GM20431 (cell line): ENCODE measurements around the gene ZSCAN16.
"Not testable (repeated sequence)": the region's sequence is repeated elsewhere in the genome, so short reads cannot be mapped to it uniquely, and the experiment has no call there.

ENCODE experiments used
- in situ Hi-C: fragments of 300-500 bp; cut with MseI, MboI; formaldehyde crosslinking; loops from one replicate; pipeline ENCODE4 v1.15.0; 2020; ENCODE audit warnings: low sequenced_read_pairs; ENCODE audit not compliant: unreplicated experiment

The ZSCAN16 gene

DNA sequence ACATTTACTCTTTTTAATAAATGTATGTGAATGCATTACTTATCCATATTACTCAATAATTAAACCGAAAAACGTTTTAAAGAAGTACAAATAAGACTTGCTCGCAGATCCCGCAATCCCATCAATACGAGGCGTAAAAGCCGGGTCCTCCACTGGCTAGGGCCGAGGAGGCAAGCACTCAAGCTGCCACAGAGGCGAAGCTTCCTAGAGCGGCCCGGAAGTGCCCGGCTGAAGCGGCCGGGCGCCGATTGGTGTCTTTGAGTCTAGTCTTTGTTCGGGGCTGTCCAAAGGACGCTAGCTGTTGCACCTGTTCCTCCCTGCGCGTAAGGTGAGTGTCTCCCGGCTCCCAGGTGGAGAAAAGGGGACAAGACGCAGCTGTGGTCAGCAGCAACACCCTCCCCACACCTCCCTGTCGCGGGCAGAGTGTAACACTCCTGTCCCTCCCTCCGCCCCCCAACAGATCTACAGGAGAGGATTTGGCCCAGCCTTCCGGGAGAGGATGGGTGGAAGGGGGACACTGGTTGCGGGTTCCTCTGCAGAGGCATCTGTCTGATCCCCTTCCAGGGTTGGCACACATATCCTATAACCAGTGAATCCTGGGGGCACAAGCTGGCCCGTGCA lies at the start of gene ZSCAN16:
TSS of gene ZSCAN16 (plus strand) at position 260 of the 621 bp plus-strand sequence. CDS start 835 bp downstream, outside the sequence.
- in situ Hi-C loops = no loop called here

DNA sequence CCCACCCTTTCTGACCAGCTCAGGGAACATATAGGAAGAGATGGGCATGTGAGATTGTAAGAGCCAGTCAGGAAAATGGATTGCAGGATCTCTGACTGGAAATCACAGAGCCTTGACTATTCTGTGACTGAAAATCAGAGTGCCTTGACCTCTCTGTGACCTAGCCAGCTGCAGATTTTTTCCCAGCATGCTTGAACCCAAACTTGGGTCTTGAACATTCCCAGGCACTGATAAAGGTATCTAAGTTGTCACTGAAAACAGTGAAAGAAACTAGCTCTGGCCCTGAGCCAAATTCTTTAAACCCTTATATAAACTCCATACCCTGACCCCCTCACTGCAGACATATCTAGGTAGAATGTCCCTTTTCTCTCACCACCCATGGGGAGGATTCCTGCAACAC lies 46.4 kb upstream of the ZSCAN16 start:
- in situ Hi-C loops = no loop called here

DNA sequence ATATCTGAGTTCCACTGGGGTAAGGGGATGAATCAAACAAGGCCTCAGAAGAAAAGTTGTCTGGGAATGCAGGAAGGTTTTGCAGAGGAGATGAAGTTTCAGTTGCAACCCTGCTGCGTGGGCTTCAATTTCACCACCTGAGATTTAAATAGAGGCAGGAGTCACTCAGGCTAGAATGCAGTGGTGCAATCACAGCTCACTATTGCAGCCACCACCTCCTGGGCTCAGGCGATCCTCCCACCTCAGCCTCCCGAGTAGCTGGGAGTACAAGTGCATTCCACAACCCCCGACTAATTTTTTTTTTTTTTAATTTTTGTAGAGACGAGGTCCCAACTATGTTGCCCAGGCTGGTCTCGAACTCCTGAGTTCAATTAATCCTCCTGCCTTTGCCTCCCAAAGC lies 45.6 kb upstream of the ZSCAN16 start:
- in situ Hi-C loops = no loop called here

DNA sequence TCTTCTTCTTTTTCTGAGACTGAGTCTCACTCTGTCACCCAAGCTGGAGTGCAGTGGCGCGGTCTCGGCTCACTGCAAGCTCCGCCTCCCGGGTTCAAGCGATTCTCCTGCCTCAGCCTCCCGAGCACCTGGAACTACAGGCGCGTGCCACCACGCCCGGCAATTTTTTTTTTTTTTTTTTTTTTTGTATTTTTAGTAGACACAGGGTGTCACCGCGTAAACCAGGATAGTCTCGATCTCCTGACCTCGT lies 44.1 kb upstream of the ZSCAN16 start, which contains the start of gene ZNF165:
TSS of gene ZNF165 (plus strand) at position 188 of the 250 bp plus-strand sequence. CDS start 4,913 bp downstream, outside the sequence.
- in situ Hi-C loops = not testable (repeated sequence)

DNA sequence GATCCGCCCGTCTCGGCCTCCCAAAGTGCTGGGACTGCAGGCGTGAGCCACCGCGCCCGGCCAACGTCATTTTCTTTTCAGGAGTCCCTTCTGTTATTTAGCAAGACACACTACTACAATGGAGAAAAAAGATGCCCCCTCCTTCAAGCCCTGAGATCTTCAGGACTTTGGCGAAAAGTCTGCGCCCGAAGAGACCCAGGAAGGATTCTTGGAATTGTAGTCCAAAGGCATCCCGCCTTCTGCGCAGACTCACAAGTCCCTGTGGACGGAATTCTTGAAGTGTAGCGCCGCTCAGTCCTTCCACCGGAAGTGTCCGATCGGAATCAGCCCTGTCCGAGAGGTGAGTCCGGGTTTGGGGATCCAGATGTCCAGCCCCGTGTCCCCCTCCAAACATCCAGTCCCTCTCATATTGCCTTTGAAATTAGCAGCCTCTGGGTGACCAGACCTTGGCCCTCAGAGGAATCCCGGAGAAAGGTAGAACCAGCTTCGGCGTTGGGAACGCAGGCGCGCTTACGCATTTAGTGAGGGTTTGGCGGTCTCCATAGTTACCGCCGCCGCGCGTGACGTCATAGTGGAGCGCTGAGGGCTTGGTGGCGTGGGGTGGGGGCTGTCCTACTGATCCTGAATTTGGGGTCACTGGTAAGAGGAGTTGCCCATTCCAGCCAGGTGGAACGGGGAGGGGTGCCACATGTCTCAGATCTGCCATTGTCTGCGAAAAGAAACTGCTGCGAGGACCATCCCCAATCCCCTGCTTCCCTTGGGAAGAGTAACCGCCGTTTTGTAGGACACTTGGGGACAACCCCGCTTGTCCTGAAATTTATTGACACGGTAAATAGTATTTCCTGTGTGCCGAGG lies 43.6 kb upstream of the ZSCAN16 start:
- in situ Hi-C loops = no loop called here

DNA sequence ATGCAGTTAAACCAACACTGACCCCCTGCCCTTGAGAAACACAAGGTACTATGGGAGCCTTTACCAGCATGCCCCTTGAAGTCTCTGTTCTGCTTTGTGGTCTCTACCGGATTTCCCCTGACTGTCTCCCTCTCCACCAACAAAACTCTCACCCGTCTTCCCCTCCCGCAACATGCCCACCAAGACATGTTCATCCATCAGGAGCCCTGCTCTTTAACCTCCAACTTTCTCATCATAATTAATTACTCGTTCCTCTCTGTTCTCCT lies 43.0 kb upstream of the ZSCAN16 start:
- in situ Hi-C loops = no loop called here

DNA sequence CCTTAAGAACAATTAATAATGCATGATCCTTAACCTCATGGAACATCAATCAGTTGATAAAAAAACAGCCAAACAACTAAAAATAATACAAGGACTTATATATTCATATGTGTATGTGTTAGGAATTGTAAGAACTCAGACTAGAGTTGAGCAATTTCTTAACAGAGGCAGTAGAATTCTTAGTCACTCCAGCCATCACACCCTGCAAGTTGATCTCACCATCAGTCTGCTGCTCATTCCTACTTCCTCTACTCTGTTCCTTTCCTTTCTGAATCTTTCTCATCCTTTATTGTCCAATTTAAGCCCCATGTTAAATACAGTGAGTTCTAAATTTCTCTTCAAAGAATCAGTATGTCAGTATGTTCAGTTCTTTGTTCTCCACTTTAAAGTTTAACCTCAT lies 41.5 kb upstream of the ZSCAN16 start:
- in situ Hi-C loops = no loop called here

DNA sequence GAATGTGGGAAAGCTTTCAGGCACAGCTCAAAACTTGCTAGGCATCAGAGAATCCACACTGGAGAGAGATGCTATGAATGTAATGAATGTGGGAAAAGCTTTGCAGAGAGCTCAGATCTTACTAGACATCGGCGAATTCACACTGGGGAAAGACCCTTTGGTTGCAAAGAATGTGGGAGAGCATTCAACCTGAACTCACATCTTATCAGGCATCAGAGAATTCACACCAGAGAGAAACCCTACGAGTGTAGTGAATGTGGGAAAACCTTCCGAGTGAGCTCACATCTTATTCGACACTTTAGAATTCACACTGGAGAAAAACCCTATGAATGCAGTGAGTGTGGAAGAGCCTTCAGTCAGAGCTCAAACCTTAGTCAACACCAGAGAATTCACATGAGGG lies 35.4 kb upstream of the ZSCAN16 start:
- in situ Hi-C loops = no loop called here

DNA sequence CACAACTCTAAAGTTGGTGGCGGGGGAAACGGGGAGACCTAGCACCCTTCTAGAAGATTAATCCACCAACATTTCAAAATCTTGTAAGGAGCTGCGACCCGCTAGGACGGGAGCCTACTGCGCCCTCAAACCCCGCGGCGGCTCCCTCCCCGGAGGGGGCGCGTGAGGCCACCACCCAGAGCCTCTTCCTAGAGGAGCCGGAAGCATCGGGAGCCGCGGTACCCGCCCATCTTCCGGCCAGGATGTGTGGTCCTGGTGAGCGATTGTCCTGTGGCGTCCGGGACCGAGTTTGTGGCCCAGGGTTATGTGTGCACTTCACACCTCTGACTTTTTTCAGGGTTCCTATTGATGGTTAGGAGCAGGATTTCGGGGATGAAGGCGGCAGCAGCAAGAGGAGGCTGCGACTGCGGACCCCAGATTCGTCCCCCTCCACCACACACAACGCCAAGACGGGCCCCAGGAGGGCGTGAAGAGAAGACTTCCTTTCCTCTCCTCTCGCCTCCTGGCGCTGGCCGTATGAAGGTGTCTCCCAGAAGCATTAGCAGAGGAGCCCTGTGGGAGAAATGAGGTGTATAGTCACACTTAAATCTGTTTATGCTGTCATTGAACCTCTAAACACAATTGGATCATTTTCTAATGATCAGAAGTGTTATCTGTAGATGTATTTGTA lies 33.4 kb upstream of the ZSCAN16 start:
- in situ Hi-C loops = no loop called here

DNA sequence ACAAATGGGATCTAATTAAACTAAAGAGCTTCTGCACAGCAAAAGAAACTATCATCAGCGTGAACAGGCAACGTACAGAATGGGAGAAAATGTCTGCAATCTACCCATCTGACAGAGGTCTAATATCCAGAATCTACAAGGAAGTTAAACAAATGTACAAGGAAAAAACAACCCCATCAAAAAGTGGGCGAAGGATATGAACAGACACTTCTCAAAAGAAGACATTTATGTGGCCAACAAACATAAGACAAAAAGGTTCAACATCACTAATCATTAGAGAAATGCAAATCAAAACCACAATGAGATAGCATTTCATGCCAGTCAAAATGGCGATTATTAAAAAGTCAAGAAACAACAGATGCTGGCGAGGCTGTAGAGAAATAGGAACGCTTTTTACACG lies 22.2 kb upstream of the ZSCAN16 start:
- in situ Hi-C loops = not testable (repeated sequence)

DNA sequence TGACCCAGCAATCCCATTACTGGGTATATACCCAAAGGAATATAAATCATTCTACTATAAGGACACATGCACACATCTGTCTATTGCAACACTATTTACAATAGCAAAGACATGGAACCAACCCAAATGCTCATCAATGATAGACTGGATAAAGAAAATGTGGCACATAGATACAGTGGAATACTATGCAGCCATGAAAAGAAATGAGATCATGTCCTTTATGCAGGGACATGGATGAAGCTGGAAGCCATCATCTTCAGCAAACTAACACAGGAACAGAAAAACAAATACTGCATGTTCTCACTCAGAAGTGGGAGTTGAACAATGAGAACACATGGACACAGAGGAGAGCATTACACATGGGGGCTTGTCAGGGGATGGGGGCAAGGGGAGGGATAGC lies 21.7 kb upstream of the ZSCAN16 start:
- in situ Hi-C loops = not testable (repeated sequence)

DNA sequence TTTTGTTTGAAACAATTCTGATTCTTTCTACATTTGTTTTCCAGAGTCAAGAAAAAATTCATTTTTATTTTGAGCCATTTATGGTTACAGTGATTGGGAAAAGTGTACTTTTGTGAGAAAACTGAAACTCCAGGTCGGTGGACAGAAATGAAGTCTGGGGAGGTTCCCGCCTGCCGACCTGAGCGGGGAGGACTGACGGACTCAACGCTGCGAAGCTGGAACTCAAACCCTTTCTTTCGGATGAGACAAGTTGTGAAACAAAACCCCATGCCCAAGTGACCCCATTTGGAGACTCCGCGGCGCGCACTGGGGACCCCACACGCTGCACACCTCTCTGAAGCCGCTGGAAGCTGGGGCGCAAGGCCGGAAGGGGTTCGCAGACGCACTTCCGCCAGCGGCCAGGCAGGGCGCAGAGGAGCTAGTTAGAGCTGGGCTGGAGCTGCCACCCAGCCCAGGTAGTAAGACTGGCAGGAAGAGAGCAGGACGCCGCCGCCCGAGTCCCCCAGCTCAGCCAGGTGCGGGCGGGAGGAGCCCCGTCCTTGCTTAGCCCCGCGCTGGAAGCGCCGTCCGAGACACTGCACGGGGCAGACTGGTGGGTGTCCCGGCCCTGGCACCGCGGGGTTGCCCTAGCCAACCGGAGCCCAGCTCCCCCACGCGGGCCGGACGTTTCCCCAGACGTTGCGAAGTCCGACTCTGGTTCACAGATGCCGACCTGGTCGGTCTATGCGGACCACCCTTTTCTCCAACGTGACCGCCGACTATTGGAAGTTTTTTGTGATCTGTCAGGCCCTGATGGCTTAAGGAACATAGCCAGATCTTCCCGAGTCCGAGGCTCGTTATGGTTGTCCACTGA lies 19.8 kb upstream of the ZSCAN16 start:
- in situ Hi-C loops = no loop called here

DNA sequence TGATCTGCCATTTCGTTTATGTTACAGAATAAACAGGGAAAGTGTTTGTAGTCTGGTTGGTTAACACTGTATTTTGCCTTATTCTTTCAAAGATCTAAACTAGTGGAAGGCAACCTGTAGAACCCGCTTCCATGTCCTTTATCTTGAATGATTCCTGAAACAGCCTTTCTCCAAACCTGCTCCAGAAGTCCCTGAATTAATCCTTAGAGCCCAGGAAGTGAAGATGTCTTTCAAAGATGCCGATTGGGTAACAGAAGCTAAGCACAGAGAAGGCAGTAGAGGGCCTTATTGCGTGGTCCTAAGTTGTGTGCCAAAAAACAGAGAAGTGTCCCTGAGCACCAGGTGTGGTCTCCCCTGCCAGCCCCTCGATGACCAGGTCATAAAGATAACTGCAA lies 19.2 kb upstream of the ZSCAN16 start:
- in situ Hi-C loops = no loop called here

DNA sequence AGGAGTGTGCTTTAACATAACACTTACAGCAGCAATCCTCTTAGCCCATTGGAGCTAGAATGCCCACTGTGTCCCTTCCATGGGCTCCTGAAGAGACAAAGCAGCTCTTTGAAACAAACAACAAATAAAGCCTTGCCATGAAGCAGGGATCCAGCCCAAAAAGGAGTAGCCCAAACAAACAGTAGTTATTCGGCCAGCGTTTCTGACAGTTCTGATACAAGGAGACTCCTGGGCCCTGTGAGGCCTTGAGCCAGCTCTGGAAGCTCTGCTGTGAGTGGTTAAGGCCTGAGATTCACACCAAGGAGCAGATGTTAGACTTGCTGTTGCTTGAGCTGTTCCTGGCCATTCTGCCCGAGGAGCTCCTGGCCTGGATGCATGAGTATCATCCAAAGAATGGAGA lies 16.9 kb upstream of the ZSCAN16 start:
- in situ Hi-C loops = no loop called here

DNA sequence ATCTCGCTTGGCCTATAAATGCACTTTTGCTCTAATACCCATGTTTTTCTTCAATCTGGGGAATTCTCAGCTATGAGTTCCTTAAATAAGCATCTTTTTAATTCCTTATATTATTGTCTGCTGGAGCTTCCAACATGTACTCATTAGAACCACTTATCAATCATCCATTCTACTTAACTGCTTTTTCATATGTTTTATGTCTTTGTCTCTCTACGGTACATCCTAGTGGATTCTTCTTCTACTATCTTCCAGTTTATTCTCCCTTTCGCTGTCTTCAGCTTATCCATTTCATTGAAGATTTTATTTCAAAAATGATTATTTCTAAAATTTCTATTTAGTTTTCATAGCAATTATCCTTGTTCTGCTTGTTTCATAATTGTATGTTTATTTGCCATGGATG lies 12.4 kb upstream of the ZSCAN16 start:
- in situ Hi-C loops = no loop called here

DNA sequence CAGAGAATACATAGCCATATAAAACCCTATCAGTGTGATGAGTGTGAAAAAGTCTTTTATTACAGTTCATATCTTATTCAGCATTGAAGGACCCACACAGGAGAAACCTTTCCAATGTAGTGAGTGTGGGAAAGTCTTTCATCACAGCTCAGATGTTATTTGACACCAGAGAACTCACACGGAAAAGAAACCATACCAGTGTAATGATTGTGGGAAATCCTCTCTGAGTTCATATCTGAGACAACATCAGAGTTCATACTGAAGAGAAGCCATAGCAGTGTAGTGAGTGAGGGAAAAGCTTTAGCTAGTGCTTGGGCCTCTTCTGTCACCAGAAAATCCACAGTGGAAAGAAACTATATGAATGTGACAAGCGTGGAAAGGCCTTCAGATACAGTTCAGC lies 8.6 kb upstream of the ZSCAN16 start:
- in situ Hi-C loops = no loop called here

DNA sequence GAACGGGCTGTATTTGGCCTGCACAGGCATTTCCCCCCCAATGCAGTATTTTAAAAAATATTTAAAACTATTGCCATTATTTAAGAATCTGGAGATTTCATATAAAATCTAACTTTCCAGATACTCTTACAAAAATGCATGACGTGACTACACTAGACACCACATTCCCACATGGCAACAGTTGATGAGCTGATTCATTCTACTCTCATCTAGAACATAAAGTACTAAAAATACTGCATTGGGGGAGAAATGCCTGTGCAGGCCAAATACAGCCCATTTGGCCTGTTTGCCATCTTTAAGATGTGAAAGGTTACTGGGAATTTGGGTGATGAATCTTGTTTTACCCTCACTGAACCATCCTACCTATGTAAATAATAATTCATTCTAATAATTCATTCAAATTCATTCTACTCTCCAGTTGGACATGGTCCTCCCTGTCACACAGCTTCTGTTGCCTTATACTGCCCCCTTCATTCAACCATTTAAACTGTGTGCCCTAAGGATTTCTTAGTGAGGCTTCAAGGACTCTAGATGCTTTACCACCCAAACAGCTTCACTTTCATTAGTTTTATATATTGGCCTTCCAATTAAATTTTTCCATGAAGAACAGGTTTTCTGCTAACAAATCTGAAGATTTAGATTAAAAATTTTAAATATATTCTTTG lies 6.9 kb upstream of the ZSCAN16 start:
- in situ Hi-C loops = no loop called here

DNA sequence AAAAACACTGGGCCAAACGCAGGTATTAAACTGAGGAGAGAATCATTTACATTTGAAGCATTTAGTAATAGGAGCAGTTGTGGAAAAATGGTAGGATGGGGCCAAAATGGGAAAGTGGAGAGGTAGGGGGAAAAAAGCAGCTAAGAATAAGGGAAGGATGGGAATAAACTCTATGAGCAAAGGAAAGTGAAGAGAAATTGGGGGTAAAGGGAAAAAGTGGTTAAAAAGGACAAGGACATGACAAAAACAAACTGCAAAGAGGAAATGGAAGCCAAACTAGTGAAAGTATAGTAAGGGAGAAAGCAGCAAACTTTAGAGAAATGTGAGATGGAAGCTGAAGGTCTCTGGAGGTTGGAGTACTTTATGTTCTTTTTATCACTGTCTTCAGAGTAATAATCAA lies 6.2 kb upstream of the ZSCAN16 start:
- in situ Hi-C loops = no loop called here

DNA sequence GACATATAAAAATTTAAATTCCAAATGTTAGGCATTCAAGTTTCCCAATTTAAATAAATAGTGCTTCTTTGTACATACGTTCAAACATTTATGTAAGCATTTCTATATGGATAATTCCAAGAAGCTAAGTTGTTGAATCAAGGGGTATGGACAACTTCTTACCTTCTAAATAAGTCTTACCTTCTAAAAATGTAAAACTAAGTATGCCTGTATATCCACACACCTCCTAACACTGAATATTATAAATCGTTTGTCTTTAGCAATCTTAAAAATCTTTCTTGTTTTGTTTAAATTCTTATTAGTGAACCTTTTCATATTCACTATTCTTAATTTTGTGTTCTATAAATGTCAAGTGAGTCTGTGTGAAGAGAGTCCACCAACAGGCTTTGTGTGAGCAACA lies 2.5 kb upstream of the ZSCAN16 start:
- in situ Hi-C loops = no loop called here

DNA sequence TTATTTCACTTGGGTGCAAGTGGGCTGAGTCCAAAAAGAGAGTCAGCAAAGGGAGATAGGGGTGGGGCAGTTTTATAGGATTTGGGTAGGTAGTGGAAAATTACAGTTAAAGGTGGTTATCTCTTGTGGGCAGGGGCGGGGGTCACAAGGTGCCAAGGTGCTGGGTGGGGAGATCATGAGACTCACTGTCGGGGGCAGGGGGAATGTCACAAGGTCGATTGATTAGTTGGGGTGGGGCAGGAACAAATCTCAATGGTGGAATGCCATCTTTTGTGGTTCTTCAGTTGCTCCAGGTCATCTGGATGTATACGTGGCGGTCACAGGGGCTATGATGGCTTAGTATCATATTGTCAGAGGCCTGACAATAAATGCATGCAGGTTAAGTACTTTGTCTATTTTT lies 2.1 kb upstream of the ZSCAN16 start:
- in situ Hi-C loops = not testable (repeated sequence)
